MM.1S (cell line): ENCODE measurements around the gene CHCHD6.

ENCODE experiments used
- EZH2 ChIP-seq: fragments of 300-600 bp; sonication (generic); optimal IDR thresholded peaks from 2 replicates; pipeline ENCODE3; 2017; ENCODE audit warnings: low read depth, mild to moderate bottlenecking, antibody characterized with exemption, low read length, mixed read lengths
- EZH2phosphoT487 ChIP-seq: fragments of 300-600 bp; sonication (generic); IDR thresholded peaks from 2 replicates; pipeline ENCODE4 v1.6.1; 2018; ENCODE audit warnings: antibody characterized with exemption, low read length
- TF ChIP-seq, protein P1 (sequence below): fragments of 300-600 bp; sonication (generic); IDR thresholded peaks from 2 replicates; pipeline ENCODE4 v1.5.1; 2016; ENCODE audit warnings: antibody characterized with exemption, low read length, mixed read lengths

GRCh38 chr3:126979046-126979628, 275.1 kb downstream of the CHCHD6 start:
- TF ChIP-seq, protein P1, sequence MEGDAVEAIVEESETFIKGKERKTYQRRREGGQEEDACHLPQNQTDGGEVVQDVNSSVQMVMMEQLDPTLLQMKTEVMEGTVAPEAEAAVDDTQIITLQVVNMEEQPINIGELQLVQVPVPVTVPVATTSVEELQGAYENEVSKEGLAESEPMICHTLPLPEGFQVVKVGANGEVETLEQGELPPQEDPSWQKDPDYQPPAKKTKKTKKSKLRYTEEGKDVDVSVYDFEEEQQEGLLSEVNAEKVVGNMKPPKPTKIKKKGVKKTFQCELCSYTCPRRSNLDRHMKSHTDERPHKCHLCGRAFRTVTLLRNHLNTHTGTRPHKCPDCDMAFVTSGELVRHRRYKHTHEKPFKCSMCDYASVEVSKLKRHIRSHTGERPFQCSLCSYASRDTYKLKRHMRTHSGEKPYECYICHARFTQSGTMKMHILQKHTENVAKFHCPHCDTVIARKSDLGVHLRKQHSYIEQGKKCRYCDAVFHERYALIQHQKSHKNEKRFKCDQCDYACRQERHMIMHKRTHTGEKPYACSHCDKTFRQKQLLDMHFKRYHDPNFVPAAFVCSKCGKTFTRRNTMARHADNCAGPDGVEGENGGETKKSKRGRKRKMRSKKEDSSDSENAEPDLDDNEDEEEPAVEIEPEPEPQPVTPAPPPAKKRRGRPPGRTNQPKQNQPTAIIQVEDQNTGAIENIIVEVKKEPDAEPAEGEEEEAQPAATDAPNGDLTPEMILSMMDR: no peak
- TF ChIP-seq EZH2phosphoT487 (no peak), EZH2 (no peak)
